Activated CD8-positive, alpha-beta memory T cell treated with anti-CD3 and anti-CD28 coated beads, Interleukin-2, amount 50 U/mL, for 24 hours (primary cell): ENCODE results near the gene SECTM1.
"Not testable (repeated sequence)": the region's sequence is repeated elsewhere in the genome, so short reads cannot be mapped to it uniquely, and the experiment has no call there.

Experiments
- DNase-seq: peaks from one replicate; pipeline ENCODE4 v3.0.0-alpha.2; 2020; ENCODE audit errors: extremely low read depth

Gene SECTM1

DNA sequence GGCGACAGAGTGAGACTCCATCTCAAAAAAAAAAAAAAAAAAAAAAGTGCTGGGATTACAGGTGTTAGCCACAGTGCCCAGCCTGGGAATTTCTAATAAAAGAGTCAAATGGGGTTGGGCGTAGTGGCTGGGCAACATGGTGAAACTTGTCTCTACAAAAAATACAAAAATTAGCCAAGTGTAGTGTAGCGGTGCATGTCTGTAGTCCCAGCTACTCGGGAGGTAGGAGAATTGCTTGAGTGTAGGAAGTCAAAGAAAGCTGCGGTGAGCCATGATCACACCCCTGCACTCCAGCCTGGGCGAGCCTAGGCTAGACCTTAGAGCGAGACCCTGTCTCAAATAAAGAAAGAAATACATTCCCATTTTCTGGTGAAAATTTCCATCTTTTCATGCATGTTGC is 35.6 kb upstream of the SECTM1 start:
- DNase-seq, result no peak

DNA sequence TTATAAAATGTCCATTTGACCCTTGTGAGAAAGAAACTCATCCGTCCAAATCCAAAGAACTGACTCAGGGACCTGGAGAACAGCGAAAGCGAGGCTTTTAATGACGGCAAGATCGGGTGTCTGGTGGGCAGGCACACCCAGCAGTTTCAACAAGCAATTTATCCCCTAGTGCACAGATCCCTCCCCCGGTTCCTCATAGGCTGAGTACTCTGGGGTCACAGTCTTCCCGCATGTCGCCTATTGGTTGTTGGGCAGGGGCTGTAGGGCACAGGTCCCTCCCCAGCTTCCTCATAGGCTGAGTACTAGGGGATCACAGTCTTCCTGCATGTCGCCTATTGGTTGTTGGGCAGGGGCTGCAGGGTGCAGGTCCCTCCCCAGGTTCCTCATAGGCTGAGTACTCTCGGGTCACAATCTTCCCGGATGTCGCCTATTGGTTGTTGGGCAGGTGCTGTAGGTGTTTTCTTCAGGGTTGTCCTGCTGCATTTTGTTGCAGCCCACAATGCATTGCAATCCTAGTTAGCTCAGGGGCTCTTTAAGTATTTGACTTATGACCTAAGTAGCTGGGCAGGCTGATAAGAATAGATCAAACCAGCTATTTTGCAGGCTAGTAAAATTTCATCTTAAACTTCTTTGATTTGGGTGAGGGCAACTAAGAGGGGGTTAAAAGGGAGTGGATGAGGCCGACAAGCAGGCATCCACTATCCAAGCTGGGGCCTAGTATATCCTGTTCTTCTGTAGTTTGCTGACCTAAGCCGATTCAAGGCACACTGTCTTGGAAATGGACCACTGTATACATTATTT is 34.4 kb upstream of the SECTM1 start:
- no peak for DNase-seq

DNA sequence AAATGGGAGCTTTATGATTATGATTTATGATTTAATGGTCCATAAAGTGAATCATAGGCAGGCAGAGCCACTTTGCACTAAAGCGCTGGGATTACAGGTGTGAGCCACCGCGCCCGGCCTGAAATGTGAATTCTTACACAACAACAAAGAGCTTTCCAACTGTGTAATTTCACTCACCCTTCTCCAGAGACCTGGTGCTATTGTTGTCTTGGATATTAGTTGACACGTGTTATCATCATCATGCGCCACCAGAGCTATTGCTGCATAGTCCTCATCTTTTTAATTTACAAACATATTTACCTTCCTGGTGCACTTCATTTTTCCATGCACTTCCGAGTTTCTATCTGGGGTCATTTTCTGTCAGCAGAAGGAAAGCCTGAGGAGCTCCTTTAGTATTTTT is 33.2 kb upstream of the SECTM1 start:
- DNase-seq, result no peak

DNA sequence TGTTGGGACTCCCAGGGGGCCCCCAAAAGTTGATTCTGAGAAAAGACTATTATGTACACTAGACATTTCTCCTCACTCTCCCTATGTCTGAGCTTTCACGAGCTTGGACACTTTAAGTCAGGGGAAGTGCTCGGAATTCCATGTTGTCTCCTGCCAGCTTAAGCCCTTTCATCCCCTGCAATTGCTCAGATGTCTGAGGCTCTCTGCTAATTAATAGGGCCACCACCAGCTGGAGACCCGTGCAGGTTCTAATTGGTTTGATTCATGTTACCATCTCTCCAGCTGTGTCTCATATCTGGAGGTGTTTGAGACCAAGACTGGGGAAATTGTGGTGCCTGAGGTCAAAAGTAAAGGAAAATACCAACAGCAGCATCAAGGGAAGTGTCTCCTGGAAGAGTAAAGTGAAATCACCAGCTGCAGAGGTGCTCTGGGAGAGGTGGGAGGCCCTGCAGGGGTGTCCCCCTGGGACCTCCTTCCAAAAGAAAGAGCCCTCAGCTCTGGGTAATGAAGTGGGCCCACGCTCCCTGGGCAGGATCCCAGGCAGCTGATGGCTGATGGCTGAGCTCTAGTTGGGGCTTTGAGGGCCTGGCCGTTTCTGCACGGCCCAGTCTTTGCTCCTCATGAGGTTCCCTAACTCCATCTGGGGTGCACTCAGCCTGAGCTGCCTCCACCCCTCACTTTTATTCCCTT is 32.2 kb upstream of the SECTM1 start:
- no peak for DNase-seq

DNA sequence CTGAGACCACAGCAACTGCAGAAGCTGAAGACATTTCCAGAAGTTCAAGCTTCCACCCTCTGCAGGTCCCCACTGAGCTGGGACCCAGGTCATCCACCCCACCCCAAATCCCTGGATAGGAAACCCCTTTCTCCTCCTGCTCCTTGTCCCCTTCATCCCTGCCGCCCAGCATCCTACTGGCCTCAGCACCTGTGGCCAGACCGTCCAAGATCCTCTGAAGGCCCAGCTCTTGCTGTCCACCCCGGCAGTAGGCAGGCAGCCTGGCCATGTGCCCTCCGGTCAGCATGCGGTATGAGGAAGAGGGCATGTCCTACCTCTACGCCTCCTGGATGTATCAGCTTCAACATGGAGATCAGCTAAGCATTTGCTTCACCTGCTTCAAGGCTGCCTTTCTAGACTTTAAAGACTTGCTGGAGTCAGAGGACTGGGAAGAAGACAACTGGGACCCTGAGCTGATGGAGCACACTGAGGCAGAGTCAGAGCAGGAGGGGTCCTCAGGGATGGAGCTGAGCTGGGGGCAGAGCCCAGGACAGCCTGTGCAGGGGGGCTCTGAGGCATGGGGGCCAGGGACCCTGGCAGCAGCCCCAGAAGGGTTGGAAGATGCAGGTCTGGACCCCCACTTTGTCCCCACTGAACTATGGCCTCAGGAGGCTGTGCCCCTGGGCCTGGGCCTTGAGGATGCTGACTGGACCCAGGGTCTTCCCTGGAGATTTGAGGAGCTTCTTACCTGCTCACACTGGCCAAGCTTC is 28.5 kb upstream of the SECTM1 start:
- DNase-seq, result no peak

DNA sequence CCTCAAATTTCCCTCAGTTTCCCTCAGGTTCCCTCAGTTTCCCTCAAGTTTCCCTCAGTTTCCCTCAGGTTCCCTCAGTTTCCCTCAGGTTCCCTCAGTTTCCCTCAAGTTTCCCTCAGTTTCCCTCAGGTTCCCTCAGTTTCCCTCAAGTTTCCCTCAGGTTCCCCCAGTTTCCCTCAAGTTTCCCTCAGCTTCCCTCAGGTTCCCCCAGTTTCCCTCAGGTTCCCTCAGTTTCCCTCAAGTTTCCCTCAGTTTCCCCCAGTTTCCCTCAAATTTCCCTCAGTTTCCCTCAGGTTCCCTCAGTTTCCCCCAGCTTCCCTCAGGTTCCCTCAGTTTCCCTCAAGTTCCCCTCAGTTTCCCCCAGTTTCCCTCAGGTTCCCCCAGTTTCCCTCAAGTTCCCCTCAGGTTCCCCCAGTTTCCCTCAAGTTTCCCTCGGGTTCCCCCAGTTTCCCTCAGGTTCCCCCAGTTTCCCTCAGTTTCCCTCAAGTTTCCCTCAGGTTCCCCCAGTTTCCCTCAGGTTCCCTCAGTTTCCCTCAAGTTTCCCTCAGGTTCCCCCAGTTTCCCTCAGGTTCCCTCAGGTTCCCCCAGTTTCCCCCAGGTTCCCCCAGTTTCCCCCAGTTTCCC is 26.0 kb upstream of the SECTM1 start:
- not testable (repeated sequence) for DNase-seq

DNA sequence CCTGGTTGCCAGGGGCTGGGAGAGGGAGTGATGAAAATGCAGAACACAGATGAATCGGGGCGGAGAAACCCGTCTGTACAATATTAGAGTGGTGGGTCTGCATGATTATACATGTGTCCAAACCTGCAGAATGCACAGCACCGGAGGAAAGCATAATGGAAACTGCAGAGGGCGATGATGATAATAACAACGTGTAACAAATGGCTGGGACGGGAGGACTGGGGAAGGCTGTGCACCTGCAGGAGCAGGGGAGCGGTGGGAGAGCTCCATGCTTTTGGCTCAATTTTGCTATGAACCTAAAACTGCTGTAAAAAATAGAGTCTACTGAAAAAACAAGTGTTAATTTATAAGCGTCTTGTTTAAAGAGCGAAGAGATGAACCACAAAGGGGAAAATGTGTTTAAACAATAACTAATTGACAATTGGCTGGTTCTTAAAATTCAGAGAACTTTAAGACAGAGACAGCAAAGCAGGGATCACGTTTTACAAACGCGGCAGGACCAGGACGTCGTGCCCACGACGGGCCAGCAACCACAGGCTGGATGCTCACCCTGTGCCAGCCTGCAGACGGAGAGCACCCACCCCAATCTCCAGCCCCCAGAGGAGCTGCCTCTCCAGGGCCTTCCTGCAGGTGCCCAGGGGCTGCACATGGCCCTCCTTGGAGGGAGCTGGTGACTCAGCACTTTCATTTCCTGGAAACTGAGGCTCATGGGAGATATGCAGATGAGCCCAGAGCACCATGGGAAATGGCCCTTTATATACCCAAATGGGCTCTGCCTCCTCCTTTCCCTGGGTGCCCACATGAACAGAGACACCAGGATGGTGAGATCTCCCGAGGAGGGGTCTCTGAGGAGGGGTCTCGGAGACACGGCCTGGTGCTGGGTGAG is 25.1 kb upstream of the SECTM1 start, which contains the start of gene TEX19:
Gene TEX19 (plus strand): TSS at position 783 of the 886 bp plus-strand sequence. CDS start 2,904 bp downstream, outside the sequence.
- DNase-seq, result no peak

DNA sequence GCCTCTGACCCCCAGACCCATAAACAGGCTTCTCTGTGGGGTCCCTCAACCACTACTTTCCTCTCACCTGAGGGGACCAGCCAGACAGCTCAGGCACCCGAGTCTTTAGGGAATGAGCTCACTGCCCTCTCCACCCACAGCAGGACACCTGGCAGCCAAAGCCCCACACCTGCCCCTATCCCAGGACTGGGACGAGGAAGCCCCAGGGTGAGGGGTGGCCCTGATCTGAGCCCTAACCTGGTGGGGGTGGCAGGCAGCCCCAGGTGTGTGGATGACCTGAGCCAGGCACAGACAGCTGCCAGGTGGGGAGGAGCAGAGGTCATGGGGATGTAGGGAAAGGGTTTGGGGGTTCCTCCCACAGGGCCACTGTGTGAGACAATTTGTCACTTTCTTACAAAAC is 23.8 kb upstream of the SECTM1 start:
- DNase-seq, result no peak

DNA sequence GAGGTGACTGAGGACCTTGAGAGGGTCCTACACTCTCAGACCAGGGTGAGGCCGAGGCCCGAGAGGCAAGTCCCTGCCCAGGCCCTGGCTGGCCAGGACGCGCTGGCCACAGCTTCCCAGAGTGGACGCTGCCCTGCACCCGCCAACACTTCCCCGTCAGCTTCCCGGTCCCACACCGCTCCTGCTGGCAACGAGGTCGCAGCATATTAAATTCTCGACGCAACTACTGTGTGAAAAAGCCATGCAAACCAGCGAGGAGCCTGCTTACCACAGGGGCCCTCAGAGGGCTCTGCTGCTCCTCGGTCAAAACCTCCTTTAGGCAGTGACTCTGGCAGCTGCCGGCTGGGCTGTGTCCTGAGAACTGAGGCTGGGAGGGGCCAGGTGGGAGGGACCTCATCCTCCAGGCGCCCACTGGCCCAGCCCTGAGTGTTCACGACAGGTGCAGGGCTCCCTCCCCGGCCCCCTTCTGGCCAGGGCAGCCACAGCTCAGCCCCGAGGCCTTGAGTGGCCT is 23.3 kb upstream of the SECTM1 start:
- DNase-seq, result no peak

DNA sequence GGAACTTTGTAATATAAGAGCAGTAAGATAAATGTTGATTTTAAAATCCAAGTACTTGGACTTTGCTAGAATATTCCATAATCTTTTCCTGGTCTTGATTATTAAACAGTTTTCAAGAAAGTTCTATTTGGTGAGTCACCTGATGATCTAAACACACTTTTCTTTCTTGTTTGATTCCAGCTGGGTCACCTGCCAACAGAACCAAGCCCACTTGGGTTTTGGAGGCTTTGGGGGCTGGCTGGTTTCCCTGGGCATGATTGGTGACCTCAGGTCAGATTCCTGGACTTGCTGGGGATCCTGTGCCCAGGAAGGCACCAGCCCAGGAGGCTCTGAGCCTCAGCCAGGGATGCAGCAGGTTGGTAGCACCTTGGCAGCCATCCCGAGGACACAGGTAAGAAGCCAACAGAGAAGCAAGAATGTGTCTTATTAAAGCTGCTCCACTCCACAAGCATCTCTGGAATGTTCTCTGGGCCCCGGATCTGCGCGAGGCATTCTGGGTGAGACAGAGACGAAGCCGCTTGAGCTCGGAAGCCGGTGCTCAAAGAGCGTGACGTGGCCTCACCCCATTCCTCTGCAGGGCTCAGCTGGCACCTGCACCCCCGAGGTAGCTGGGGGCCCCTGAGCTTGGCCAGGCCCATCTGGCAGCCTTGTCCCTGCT is 22.3 kb upstream of the SECTM1 start:
- no peak for DNase-seq

DNA sequence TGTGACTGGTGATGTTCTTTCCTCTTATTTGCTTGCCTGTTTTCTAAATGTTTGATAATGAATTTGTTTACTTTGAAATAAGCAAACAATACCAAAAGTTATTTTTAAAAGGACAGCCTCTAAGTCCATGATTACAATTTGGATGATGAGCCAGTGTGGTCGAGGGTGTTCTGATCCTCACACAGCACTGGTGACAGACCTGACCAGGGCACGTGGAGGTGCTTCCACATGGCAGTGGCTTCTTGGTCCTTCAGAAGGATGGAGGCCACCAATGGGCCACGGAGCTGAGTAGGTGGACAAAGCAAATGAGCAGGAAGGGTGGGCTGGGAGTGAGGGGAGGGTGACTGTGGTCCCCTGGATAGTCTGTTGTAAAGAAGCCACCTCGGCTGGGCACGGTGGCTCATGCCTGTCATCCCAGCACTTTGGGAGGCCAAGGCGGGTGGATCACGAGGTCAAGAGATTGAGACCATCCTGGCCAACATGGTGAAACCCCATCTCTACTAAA is 21.3 kb upstream of the SECTM1 start:
- DNase-seq, result no peak

DNA sequence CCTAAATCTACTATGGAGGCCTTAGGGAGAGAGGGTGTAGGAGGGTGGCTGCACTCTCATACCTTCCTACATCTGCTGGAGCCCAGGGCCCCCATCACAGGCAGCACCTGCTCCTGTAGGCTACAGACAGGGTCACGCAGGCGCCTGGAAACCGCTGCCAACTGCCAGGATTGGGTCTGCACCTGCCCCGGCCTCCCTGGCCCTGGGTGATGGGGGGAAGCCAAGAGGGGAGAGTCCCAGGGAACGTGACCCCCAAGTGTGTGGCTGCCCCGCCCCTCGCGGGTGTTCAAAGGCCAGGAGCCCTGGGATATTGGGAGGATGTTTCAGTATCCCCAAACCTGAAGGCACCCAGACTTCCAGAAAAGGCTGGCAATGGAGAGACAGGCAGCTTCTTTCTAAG is 19.9 kb upstream of the SECTM1 start:
- no peak for DNase-seq

DNA sequence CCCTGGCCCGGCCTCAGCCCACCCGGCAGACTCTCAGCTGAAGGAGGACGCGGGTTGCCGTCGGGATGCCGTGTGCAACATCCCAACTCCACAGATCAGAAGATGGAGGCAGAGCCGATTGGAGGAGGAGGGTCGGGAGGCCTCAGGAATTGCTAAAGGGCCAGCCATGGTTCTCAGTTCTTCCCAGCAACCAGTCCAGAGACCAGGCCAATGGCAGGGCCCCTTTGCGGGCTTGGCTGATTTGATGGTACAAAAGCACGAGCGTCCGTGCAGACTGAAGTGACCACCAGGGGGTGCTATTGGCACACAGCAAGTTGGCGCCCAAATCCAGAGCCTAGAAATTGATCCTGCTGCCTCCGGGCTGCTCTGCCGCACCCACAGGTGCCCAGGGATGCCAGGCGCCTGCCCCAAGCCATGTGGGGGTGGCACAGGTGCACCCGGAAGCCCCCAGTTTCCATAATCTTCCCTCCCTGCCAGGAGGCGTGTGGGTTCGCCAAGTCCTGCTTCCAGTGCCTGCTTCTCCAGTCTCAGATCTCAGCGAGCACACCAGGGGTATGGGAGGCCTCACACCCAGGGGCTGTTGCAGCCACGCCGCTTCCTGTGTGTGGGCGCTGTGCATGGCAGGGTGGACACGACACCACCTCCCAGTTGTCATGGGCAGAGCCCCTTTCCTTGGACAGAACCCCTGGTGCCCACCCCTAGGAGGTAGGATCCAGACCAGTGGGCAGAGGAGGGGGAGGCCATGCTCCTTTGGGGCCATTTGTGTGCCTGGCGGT is 18.3 kb upstream of the SECTM1 start:
- peak; percentile 66 for DNase-seq

DNA sequence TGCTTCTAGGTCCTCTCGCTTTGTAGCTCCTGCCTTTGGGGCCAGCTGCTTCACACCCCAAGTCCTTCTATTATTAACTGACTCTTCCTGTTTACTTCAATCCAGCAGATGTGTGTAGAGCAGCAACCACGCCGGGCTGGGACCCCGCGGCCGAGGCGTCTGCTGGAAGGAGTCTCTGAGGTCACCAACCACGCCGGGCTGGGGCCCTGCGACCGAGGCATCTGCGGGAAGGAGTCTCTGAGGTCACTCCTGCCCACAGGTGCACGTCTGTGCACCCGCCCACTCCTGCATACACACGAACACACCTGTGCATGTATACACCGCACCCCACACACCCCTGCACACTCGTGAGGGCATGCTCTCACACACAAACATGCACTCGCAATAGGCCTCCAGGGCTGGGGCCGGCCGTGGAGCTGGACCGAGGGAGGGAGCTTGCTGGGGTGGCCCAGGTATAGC is 17.7 kb upstream of the SECTM1 start:
- no peak for DNase-seq

DNA sequence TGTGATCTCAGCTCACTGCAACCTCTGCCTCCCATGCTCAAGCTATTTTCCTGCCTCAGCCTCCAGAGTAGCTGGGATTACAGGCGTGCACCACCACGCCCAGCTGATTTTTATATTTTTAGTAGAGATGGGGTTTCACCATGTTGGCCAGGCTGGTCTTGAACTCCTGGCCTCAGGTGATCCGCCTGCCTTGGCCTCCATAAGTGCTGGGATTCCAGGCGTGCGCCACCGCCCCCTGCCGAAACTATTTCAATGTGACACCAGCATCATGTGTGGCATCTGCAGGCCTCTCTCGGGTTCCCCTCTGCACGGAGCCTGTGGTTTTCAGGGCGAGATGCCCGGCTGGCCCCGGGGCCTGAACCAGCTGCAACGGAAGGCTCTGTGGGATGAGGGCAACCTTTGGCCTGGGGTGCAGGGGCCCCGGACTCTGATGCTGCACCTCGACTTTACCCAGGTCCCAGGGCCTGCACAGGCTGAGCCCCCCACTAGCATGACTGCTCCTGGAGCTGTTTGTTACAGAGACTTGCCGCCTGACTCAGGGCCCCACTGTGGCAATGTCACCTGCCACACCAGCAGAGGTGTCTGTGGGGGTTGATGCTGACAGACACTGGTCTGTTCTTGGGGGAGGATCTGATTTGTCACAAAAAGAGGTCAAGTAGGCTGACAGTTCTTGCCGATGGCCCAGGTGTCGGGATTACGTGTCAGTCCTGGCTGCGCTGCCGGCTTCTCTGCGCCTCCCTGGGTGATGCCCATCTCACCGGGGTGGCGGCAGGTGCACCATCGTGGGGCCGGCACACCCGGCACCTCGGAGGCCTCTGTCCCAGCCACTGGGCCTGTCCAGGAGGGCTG is 16.8 kb upstream of the SECTM1 start:
- DNase-seq, result no peak

DNA sequence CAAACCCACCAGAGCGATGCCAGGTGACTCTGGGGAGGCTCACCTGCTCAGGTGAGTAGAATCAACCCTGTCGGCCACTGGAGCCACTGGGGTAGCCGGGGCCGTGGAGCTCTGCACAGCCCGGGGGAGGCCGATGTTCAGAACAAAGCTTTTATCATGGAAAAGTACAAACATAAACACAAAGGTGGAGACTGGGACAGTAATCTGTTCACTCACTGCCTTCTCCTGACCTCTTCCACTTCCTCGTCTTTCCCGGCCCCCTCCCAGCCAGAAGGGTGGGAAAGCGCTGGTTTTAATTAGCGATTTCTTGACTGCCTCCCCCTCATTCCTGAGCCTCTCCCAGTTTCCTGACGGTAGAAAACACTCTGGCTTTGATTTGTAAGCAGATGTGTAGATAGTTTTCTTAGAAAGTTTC is 15.7 kb upstream of the SECTM1 start:
- no peak for DNase-seq

DNA sequence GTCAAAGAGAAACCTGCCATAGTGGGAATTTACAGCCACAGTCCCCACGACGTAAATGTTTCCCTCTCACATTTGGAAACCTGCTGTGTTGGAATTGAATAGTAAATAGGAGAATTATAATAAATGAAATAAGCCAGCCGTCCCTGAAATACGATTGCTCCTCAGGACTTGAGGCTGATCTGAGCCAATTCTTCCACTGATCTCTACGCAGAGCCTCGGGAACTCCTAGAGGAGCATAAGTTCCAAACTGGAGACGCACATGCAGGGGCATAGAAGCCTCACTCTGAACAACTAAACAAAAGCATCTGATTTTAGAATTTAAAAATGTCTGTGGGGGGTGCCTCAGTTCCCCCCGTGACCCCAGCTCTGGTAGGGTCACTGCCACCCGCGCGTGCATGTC is 15.3 kb upstream of the SECTM1 start:
- DNase-seq, result no peak

DNA sequence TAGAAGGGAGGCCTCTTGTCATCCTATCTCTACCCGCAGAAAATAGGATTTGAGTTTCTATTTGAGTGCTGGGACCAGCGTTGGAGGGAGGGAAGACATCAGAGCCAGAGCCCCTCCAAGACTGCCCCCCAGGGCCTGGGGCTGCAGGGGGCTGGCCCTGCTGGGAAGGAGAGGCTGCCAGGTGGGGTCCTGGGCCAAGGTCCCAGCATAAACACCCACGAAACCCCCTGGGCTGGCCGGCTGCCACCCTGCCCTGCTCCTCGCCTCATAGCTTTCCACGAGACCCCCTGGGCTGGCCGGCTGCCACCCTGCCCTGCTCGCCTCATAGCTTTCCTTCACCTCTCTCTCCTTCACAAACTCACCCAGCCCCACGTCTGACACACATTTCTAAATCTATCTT is 14.9 kb upstream of the SECTM1 start:
- no peak for DNase-seq
